ENCODE measurements around the gene WHRN. TPM values are rescaled to one million over a fixed set of nuclear protein-coding genes. Genes with fewer than 3 reads are reported as not detected.

The WHRN gene
- total RNA-seq, 1 donor from 2014 or later = 5.2 TPM

- TF ChIP-seq CTCF (conservative IDR thresholded peaks at IDR 0.05; ENCODE audit: low read depth, low read length) = no peak
- no peak overlapping the region for H3K4me3 ChIP-seq (ENCODE audit: low read depth, low read length)
Measured at GRCh38 chr9:114370968-114371320, 134.3 kb downstream of the WHRN start.

GRCh38 chr9:114370251-114370967 lies 134.9 kb downstream of the WHRN start:
- H3K4me3 ChIP-seq (ENCODE audit: low read depth, low read length) = no peak overlapping the region
- TF ChIP-seq CTCF (conservative IDR thresholded peaks at IDR 0.05; ENCODE audit: low read depth, low read length) = no peak

More at GRCh38 chr9:114370968-114371320, 134.3 kb downstream of the WHRN start:
- DNase-seq (ENCODE audit: low read depth) = no peak

GRCh38 chr9:114369216-114370130 lies 135.8 kb downstream of the WHRN start:
- no peak for TF ChIP-seq CTCF (conservative IDR thresholded peaks at IDR 0.05; ENCODE audit: low read depth, low read length)
- DNase-seq (ENCODE audit: low read depth) = no peak

More at GRCh38 chr9:114370251-114370967, 134.9 kb downstream of the WHRN start:
- no peak for DNase-seq (ENCODE audit: low read depth)

GRCh38 chr9:114367772-114368569 lies 137.3 kb downstream of the WHRN start:
- TF ChIP-seq CTCF (conservative IDR thresholded peaks at IDR 0.05; ENCODE audit: low read depth, low read length) = no peak
- H3K4me3 ChIP-seq (ENCODE audit: low read depth, low read length) = no peak overlapping the region
- no peak for DNase-seq (ENCODE audit: low read depth)

More at GRCh38 chr9:114369216-114370130, 135.8 kb downstream of the WHRN start:
- no peak overlapping the region for H3K4me3 ChIP-seq (ENCODE audit: low read depth, low read length)

GRCh38 chr9:114367366-114367765 lies 137.9 kb downstream of the WHRN start:
- TF ChIP-seq CTCF (conservative IDR thresholded peaks at IDR 0.05; ENCODE audit: low read depth, low read length) = no peak
- no peak overlapping the region for H3K4me3 ChIP-seq (ENCODE audit: low read depth, low read length)
- DNase-seq (ENCODE audit: low read depth) = no peak

- peak; percentile 85 for DNase-seq (ENCODE audit: low read depth)
- no peak for TF ChIP-seq CTCF (conservative IDR thresholded peaks at IDR 0.05; ENCODE audit: low read depth, low read length)
- no peak overlapping the region for H3K4me3 ChIP-seq (ENCODE audit: low read depth, low read length)
Measured at GRCh38 chr9:114366334-114367128, 138.7 kb downstream of the WHRN start.

All from epithelial cell of proximal tubule (primary cell).